ENCODE measurements around the gene B3GLCT. TPM values are rescaled to one million over a fixed set of nuclear protein-coding genes. Genes with fewer than 3 reads are reported as not detected.

The B3GLCT gene
- total and polyA plus RNA-seq, 2 experiments from 2014 or later: 14.9 to 18.3 TPM

GRCh38 chr13:31196992-31197391 is 2.8 kb upstream of the B3GLCT start:
- Histone ChIP-seq H3K36me3 (ENCODE audit: low read depth) (no peaks in the 10 kb centered on the region), H3K27ac (no peak overlapping the region), H3K79me2 (ENCODE audit: insufficient read depth) (peaks cover 11% of the 10 kb centered on the region), H3K4me3 (no peak overlapping the region), H3K9me3 (ENCODE audit: low read depth) (no peaks in the 10 kb centered on the region), H3K9ac (no peak overlapping the region), H3F3A (ENCODE audit: insufficient read depth) (peaks cover 10% of the 10 kb centered on the region), H3K4me2 (ENCODE audit: unreplicated experiment) (no peak overlapping the region), H3K27me3 (replicated peaks; ENCODE audit: insufficient read depth) (no peaks in the 10 kb centered on the region), H3K9me2 (ENCODE audit: insufficient read depth) (no peaks in the 10 kb centered on the region), H2AFZ (no peak overlapping the region), H4K20me1 (ENCODE audit: insufficient read depth) (no peaks in the 10 kb centered on the region), H3K4me1 (ENCODE audit: insufficient read depth) (peaks cover 18% of the 10 kb centered on the region)
- 95 to 99% methylated on average over 6 of the region's 6 CpGs for WGBS, 2 experiments (ENCODE audit: low coverage in 1 of 2, low lambda C conversion rate in 2 of 2, missing lambda C conversion rate in 2 of 2)
- TF ChIP-seq EZH2 (IDR thresholded peaks at IDR 0.05; ENCODE audit: insufficient read depth, poor library complexity, severe bottlenecking) (no peak), EZH2phosphoT487 (IDR thresholded peaks at IDR 0.05; ENCODE audit: insufficient read depth, low read depth) (no peak)
- in situ Hi-C loops (cut with MboI): no loop called here
- no peak for DNase-seq

- in situ Hi-C loops (cut with MboI): no loop called here
- no peak for DNase-seq
- no peak overlapping the region for H3K4me2 ChIP-seq (ENCODE audit: unreplicated experiment)
- no peak overlapping the region for H3K9ac ChIP-seq
- TF ChIP-seq EZH2 (IDR thresholded peaks at IDR 0.05; ENCODE audit: insufficient read depth, poor library complexity, severe bottlenecking): no peak
- no peak for TF ChIP-seq EZH2phosphoT487 (IDR thresholded peaks at IDR 0.05; ENCODE audit: insufficient read depth, low read depth)
- no peak overlapping the region for H3K27ac ChIP-seq
- H3K4me1 ChIP-seq (ENCODE audit: insufficient read depth): peaks cover 33% of the 10 kb centered on the region
- H3K27me3 ChIP-seq (replicated peaks; ENCODE audit: insufficient read depth): no peaks in the 10 kb centered on the region
- H3K36me3 ChIP-seq (ENCODE audit: low read depth): no peaks in the 10 kb centered on the region
- WGBS, 2 experiments (ENCODE audit: low coverage in 1 of 2, low lambda C conversion rate in 2 of 2, missing lambda C conversion rate in 2 of 2): 97 to 98% methylated on average over 3 of the region's 3 CpGs
- H2AFZ ChIP-seq: no peak overlapping the region
- H3K9me3 ChIP-seq (ENCODE audit: low read depth): no peaks in the 10 kb centered on the region
- H3K79me2 ChIP-seq (ENCODE audit: insufficient read depth): peaks cover 18% of the 10 kb centered on the region
- no peaks in the 10 kb centered on the region for H3K9me2 ChIP-seq (ENCODE audit: insufficient read depth)
- no peaks in the 10 kb centered on the region for H4K20me1 ChIP-seq (ENCODE audit: insufficient read depth)
- H3K4me3 ChIP-seq: no peak overlapping the region
- H3F3A ChIP-seq (ENCODE audit: insufficient read depth): peaks cover 22% of the 10 kb centered on the region
Measured at GRCh38 chr13:31198519-31198918, 1.3 kb upstream of the B3GLCT start.

GRCh38 chr13:31199527-31199848 is 287 bp upstream of the B3GLCT start:
- peak overlapping the region; percentile 90 for H3K9ac ChIP-seq

GRCh38 chr13:31200637-31200971 is 829 bp downstream of the B3GLCT start:
- Histone ChIP-seq H3K9me3 (ENCODE audit: low read depth) (no peaks in the 10 kb centered on the region), H3K27me3 (replicated peaks; ENCODE audit: insufficient read depth) (no peaks in the 10 kb centered on the region), H3K36me3 (ENCODE audit: low read depth) (no peaks in the 10 kb centered on the region), H3K4me2 (ENCODE audit: unreplicated experiment) (peak overlapping the region; percentile 92), H2AFZ (peak overlapping the region; percentile 81), H4K20me1 (ENCODE audit: insufficient read depth) (no peaks in the 10 kb centered on the region), H3K4me1 (ENCODE audit: insufficient read depth) (peaks cover 44% of the 10 kb centered on the region), H3K4me3 (peak overlapping the region; percentile 86), H3F3A (ENCODE audit: insufficient read depth) (peaks cover 24% of the 10 kb centered on the region), H3K79me2 (ENCODE audit: insufficient read depth) (peaks cover 28% of the 10 kb centered on the region), H3K27ac (peak overlapping the region; percentile 73), H3K9me2 (ENCODE audit: insufficient read depth) (no peaks in the 10 kb centered on the region), H3K9ac (peak overlapping the region; percentile 90)
- in situ Hi-C loops (cut with MboI): no loop called here
- no peak for DNase-seq
- TF ChIP-seq EZH2phosphoT487 (IDR thresholded peaks at IDR 0.05; ENCODE audit: insufficient read depth, low read depth) (no peak), EZH2 (IDR thresholded peaks at IDR 0.05; ENCODE audit: insufficient read depth, poor library complexity, severe bottlenecking) (no peak)
- WGBS, 2 experiments (ENCODE audit: low coverage in 1 of 2, low lambda C conversion rate in 2 of 2, missing lambda C conversion rate in 2 of 2): 1% methylated on average over 27 to 33 of the region's 34 CpGs

More at GRCh38 chr13:31199527-31199848, 287 bp upstream of the B3GLCT start:
- 17 to 42% methylated on average over 6 to 15 of the region's 15 CpGs for WGBS, 2 experiments (ENCODE audit: low coverage in 1 of 2, low lambda C conversion rate in 2 of 2, missing lambda C conversion rate in 2 of 2)
- peak overlapping the region; percentile 83 for H3K4me2 ChIP-seq (ENCODE audit: unreplicated experiment)
- H3K79me2 ChIP-seq (ENCODE audit: insufficient read depth): peaks cover 28% of the 10 kb centered on the region
- H3K36me3 ChIP-seq (ENCODE audit: low read depth): no peaks in the 10 kb centered on the region
- TF ChIP-seq EZH2 (IDR thresholded peaks at IDR 0.05; ENCODE audit: insufficient read depth, poor library complexity, severe bottlenecking) (no peak), EZH2phosphoT487 (IDR thresholded peaks at IDR 0.05; ENCODE audit: insufficient read depth, low read depth) (no peak)
- H3K27me3 ChIP-seq (replicated peaks; ENCODE audit: insufficient read depth): no peaks in the 10 kb centered on the region
- peaks cover 24% of the 10 kb centered on the region for H3F3A ChIP-seq (ENCODE audit: insufficient read depth)
- peak overlapping the region; percentile 86 for H3K4me3 ChIP-seq
- H2AFZ ChIP-seq: peak overlapping the region; percentile 81
- in situ Hi-C loops (cut with MboI): no loop called here
- no peaks in the 10 kb centered on the region for H3K9me2 ChIP-seq (ENCODE audit: insufficient read depth)
- peak overlapping the region; percentile 73 for H3K27ac ChIP-seq
- H3K4me1 ChIP-seq (ENCODE audit: insufficient read depth): peaks cover 42% of the 10 kb centered on the region
- no peaks in the 10 kb centered on the region for H3K9me3 ChIP-seq (ENCODE audit: low read depth)
- no peaks in the 10 kb centered on the region for H4K20me1 ChIP-seq (ENCODE audit: insufficient read depth)
- DNase-seq: no peak

Data from GM23248 (cell line).